A549 (cell line): ENCODE measurements around the gene L3MBTL2. TPM values are rescaled to one million over a fixed set of nuclear protein-coding genes. Genes with fewer than 3 reads are reported as not detected.

ENCODE experiments used
- ATAC-seq, 2 experiments: fragments of 200-7000 bp in 1 of 2; fragments of >200 bp in 1 of 2; cut with Nextera tagmentation in 1 of 2; cut with Tn5 transposase in 1 of 2; 3 replicates each; pipeline versions ENCODE4 v1.8.0 to v1.9.1; 2018 to 2020; ENCODE audit warnings: mild to moderate bottlenecking in 1 of 2, moderate library complexity in 1 of 2
- CTCF ChIA-PET: fragments of 300-600 bp; sonication (Branson Sonifier 250); formaldehyde crosslinking; extraction: SDS; loops from one replicate; lab custom pipeline; 2021; ENCODE audit warnings: antibody characterized with exemption, inconsistent platforms; lab: Yijun Ruan, JAX
- POLR2A ChIA-PET: fragments of 350-600 bp; formaldehyde crosslinking; extraction: SDS; loops from one replicate; lab custom pipeline; 2021; ENCODE audit warnings: antibody characterized with exemption, inconsistent platforms; lab: Yijun Ruan, JAX
- DNase-seq, 2 experiments: peaks; one replicate each; pipeline versions ENCODE4 v3.0.0 to v3.0.0-alpha.2; 2011 to 2016; ENCODE audit warnings: low read depth in 1 of 2, low spot score in 1 of 2
- FAIRE-seq: peaks from 2 replicates; lab custom pipeline; 2011; peaks lifted over from hg19 to GRCh38; lab: Jason Lieb, UNC
- H3K27ac ChIP-seq, 2 experiments: fragments of >200 bp; sonication (Bioruptor Twin); formaldehyde crosslinking; 3 replicates each; pipeline ENCODE4 v1.5.1; 2016 to 2017
- H3K4me1 ChIP-seq: fragments of >200 bp; sonication (Bioruptor Twin); formaldehyde crosslinking; 3 replicates; pipeline ENCODE4 v1.6.1; 2016
- H3K4me2 ChIP-seq: fragments of >200 bp; sonication (Bioruptor Twin); formaldehyde crosslinking; 3 replicates; pipeline ENCODE4 v1.6.1; 2016
- H3K4me3 ChIP-seq: fragments of >200 bp; sonication (Bioruptor Twin); formaldehyde crosslinking; 3 replicates; pipeline ENCODE4 v1.5.1; 2016
- H3K9me3 ChIP-seq: fragments of >200 bp; sonication (Bioruptor Twin); formaldehyde crosslinking; 3 replicates; pipeline ENCODE4 v1.6.1; 2016
- CBX2 ChIP-seq: fragments of 200-600 bp; sonication (generic); IDR thresholded peaks from 2 replicates; pipeline ENCODE4 v1.6.1; 2016; ENCODE audit warnings: low read depth, mild to moderate bottlenecking, borderline replicate concordance
- CHD2 ChIP-seq: fragments of 150-350 bp; IDR thresholded peaks from 2 replicates; pipeline ENCODE4 v1.6.1; 2014; ENCODE audit warnings: low read length; ENCODE audit not compliant: partially characterized antibody
- CHD4 ChIP-seq: fragments of 200-600 bp; sonication (generic); IDR thresholded peaks from 2 replicates; pipeline ENCODE4 v1.6.1; 2016; ENCODE audit warnings: antibody characterized with exemption, mild to moderate bottlenecking, borderline replicate concordance
- CTCF ChIP-seq: fragments of >200 bp; sonication (Bioruptor Twin); formaldehyde crosslinking; IDR thresholded peaks from 3 replicates; pipeline ENCODE4 v1.5.1; 2016
- E2F6 ChIP-seq: IDR thresholded peaks from 2 replicates; pipeline ENCODE4 v1.6.1; 2012; ENCODE audit warnings: low read depth, borderline replicate concordance
- FOSB ChIP-seq: fragments of 250-450 bp; sonication (Bioruptor Pico); IDR thresholded peaks from 2 replicates; pipeline ENCODE4 v1.5.0; 2020; ENCODE audit warnings: mild to moderate bottlenecking, moderate library complexity
- GATA3 ChIP-seq: IDR thresholded peaks from 2 replicates; pipeline ENCODE4 v1.6.1; 2012; ENCODE audit warnings: borderline replicate concordance
- HES2 ChIP-seq: fragments of >200 bp; sonication (Bioruptor Twin); formaldehyde crosslinking; IDR thresholded peaks from 2 replicates; pipeline ENCODE4 v1.6.1; 2016
- KDM5A ChIP-seq: fragments of 200-600 bp; sonication (generic); IDR thresholded peaks from 2 replicates; pipeline ENCODE4 v1.6.1; 2016; ENCODE audit warnings: antibody characterized with exemption, mild to moderate bottlenecking
- MAX ChIP-seq: IDR thresholded peaks from 2 replicates; pipeline ENCODE4 v1.6.1; 2012
- MYC ChIP-seq: IDR thresholded peaks from 2 replicates; pipeline ENCODE4 v1.6.1; 2012; ENCODE audit warnings: mild to moderate bottlenecking, inconsistent platforms, low read length, improper control_type of control experiment, borderline replicate concordance
- NPAS2 ChIP-seq: fragments of 250-450 bp; sonication (Bioruptor Pico); IDR thresholded peaks from 2 replicates; pipeline ENCODE4 v1.8.0; 2022; ENCODE audit warnings: mild to moderate bottlenecking, moderate library complexity, borderline replicate concordance
- PHF8 ChIP-seq: fragments of 200-600 bp; sonication (generic); IDR thresholded peaks from 2 replicates; pipeline ENCODE4 v1.6.1; 2016; ENCODE audit warnings: low read depth, mild to moderate bottlenecking, antibody characterized with exemption, moderate library complexity, borderline replicate concordance
- RARB ChIP-seq: fragments of 250-450 bp; sonication (Bioruptor Pico); IDR thresholded peaks from 2 replicates; pipeline ENCODE4 v1.8.0; 2021; ENCODE audit warnings: mild to moderate bottlenecking, moderate library complexity
- ZFP36 ChIP-seq: fragments of 450-650 bp; IDR thresholded peaks from 2 replicates; pipeline ENCODE4 v1.6.1; 2014; ENCODE audit warnings: borderline replicate concordance; ENCODE audit not compliant: partially characterized antibody
- ZSCAN20 ChIP-seq: fragments of 250-450 bp; sonication (Bioruptor Pico); IDR thresholded peaks from 2 replicates; pipeline ENCODE4 v1.8.0; 2022; ENCODE audit warnings: mild to moderate bottlenecking, moderate library complexity
- WGBS: methylation state at CpG from one replicate; pipeline ENCODE4 v1.1.6; 2017; ENCODE audit errors: missing lambda C conversion rate; 5-methylcytosine and 5-hydroxymethylcytosine counted together
- polyA plus RNA-seq, 4 experiments: library from polyadenylated mRNA; depleted of rRNA in 3 of 4; stranded (reverse); fragments of >200 nt; fragmentation: RNase III in 1 of 4; extraction: RNeasy Plus Mini Kit Qiagen cat#74134 plus additional on column Dnase treatment in 1 of 4; gene quantifications; 2 replicates in 3 of 4; 3 replicates in 1 of 4; pipeline ENCODE4 v1.2.3, GENCODE V29; 2011 to 2017

Gene L3MBTL2
- polyA plus RNA-seq, 2 of the 4 experiments (the other 2 are of a cell fraction) = 14.5 to 17.0 TPM

GRCh38 chr22:41237036-41237706 lies 32.1 kb downstream of the L3MBTL2 start:
- ChIA-PET CTCF (interaction anchor here (0.8 to 2.1 kb wide), 9 partner anchors 10 to 319 kb away, joined by 3 to 9 read pairs (median 4); no protein-coding TSS in a partner anchor), POLR2A (no interaction called here)
- Histone ChIP-seq H3K4me2 (no peak overlapping the region), H3K4me1 (0 out of 3 replicates have a peak, but pooled peaks cover 4% of the 10 kb centered on the region), H3K27ac (no peak overlapping the region), H3K4me3 (no peak overlapping the region), H3K9me3 (no peaks in the 10 kb centered on the region)
- FAIRE-seq (no peak), DNase-seq (no peak), ATAC-seq (no peak)
- no peak for TF ChIP-seq E2F6
- no peak for TF ChIP-seq GATA3
- TF ChIP-seq ZFP36 = no peak
- no peak for TF ChIP-seq PHF8
- no peak for TF ChIP-seq MYC
- TF ChIP-seq MAX = no peak
- TF ChIP-seq ZSCAN20 (CRISPR knock-in tag) = no peak
- no peak for TF ChIP-seq NPAS2 (CRISPR knock-in tag)
- no peak for TF ChIP-seq CHD4
- TF ChIP-seq FOSB (CRISPR knock-in tag) = no peak
- TF ChIP-seq CHD2 = no peak
- WGBS = 89% methylated on average over 3 of the region's 33 CpGs

GRCh38 chr22:41237707-41238569 lies 32.8 kb downstream of the L3MBTL2 start:
- no peaks in the 10 kb centered on the region for H3K4me1 ChIP-seq
- ChIA-PET POLR2A (no interaction called here), CTCF (interaction anchor here (0.8 to 2.1 kb wide), 9 partner anchors 10 to 320 kb away, joined by 3 to 9 read pairs (median 4); no protein-coding TSS in a partner anchor)
- DNase-seq (no peak), ATAC-seq (peak in 1 of 2 experiments; percentile 27; a peak in 2 of 6 replicates), FAIRE-seq (no peak)
- TF ChIP-seq CTCF (no peak), HES2 (no peak), CBX2 (no peak), KDM5A (no peak), RARB (no peak)
- 87% methylated on average over 12 of the region's 97 CpGs for WGBS
- no peaks in the 10 kb centered on the region for H3K9me3 ChIP-seq
- H3K27ac ChIP-seq = no peak overlapping the region
- H3K4me3 ChIP-seq = no peak overlapping the region
- no peak overlapping the region; the same call in 2 of the 3 replicates for H3K4me2 ChIP-seq
